Upper lobe of right lung (tissue), 1 donor: Measurements from ENCODE around the gene UBAC2. TPM values are rescaled to one million over a fixed set of nuclear protein-coding genes. Genes with fewer than 3 reads are reported as not detected.

Experiments
- ATAC-seq: fragments of 200-7000 bp; cut with Tn5 transposase; one replicate; pipeline ENCODE4 v1.9.1; 2020; ENCODE audit warnings: mild to moderate bottlenecking, moderate library complexity
- DNase-seq: peaks from one replicate; pipeline ENCODE4 v3.0.0-alpha.2; 2020
- H3K27ac ChIP-seq: fragments of 200-600 bp; one replicate; pipeline ENCODE4 v1.8.0; 2022
- H3K27me3 ChIP-seq: fragments of 200-600 bp; one replicate; pipeline ENCODE4 v1.8.0; 2022; ENCODE audit warnings: mild to moderate bottlenecking
- H3K36me3 ChIP-seq: fragments of 200-600 bp; one replicate; pipeline ENCODE4 v1.8.0; 2022
- H3K4me1 ChIP-seq: fragments of 200-600 bp; one replicate; pipeline ENCODE4 v1.8.0; 2022
- H3K4me3 ChIP-seq: fragments of 200-600 bp; one replicate; pipeline ENCODE4 v1.8.0; 2022; ENCODE audit warnings: mild to moderate bottlenecking
- H3K9me3 ChIP-seq: fragments of 200-600 bp; one replicate; pipeline ENCODE4 v1.8.0; 2022
- CTCF ChIP-seq: fragments of 200-600 bp; IDR thresholded peaks from one replicate; pipeline ENCODE4 v1.8.0; 2022; ENCODE audit warnings: antibody characterized with exemption
- intact Hi-C: fragments of 100-400 bp; cut with DNase I; formaldehyde crosslinking; loops from one replicate; pipeline ENCODE4 v1.11.0; 2022
- total RNA-seq: library from RNA; stranded (reverse); fragmentation: NEBNext Ultra II Directional; extraction: Animal tissue kit (Norgen Biotek cat#: 25700); gene quantifications from one replicate; pipeline ENCODE4 v1.2.1, GENCODE V29; 2021
- donor health status: DM: no; HTN: yes; CAD: no; lungs with severe emphysema.

The UBAC2 gene
- total RNA-seq, 1 donor from 2014 or later, result 50.2 TPM

DNA sequence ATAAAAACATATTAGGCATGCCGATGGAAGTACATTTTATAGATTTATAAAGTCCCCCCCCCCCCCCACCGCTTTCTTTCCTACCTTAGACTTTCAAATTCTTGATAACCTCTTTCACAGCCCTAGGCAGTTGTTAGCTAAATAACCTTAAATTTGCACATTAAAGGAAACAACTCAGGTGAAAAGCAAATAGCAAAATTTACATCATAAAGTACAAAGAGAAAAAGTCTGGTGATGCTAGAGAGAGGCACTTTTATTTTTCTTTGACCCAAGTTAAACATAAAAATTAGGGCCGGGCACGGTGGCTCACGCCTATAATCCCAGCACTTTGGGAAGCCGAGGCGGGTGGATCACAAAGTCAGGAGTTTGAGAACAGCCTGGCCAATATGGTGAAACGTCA is 15.0 kb upstream of the UBAC2 start:
- DNase-seq (no peak), ATAC-seq (no peak)
- no peak for TF ChIP-seq CTCF
- Histone ChIP-seq H3K4me3 (no peak overlapping the region), H3K4me1 (no peaks in the 10 kb centered on the region), H3K36me3 (no peaks in the 10 kb centered on the region), H3K9me3 (no peaks in the 10 kb centered on the region), H3K27ac (no peak overlapping the region), H3K27me3 (no peaks in the 10 kb centered on the region)
- intact Hi-C loops, result no loop called here

- H3K4me3 ChIP-seq, result no peak overlapping the region
- DNase-seq (no peak), ATAC-seq (no peak)
- no peak for TF ChIP-seq CTCF
- no peaks in the 10 kb centered on the region for H3K36me3 ChIP-seq
- H3K4me1 ChIP-seq, result peaks cover 8% of the 10 kb centered on the region
- intact Hi-C loops, result no loop called here
- H3K27me3 ChIP-seq, result no peaks in the 10 kb centered on the region
- no peaks in the 10 kb centered on the region for H3K9me3 ChIP-seq
- H3K27ac ChIP-seq, result no peak overlapping the region
These were observed 10.3 kb upstream of the UBAC2 start for GRCh38 chr13:99190147-99190985.

DNA sequence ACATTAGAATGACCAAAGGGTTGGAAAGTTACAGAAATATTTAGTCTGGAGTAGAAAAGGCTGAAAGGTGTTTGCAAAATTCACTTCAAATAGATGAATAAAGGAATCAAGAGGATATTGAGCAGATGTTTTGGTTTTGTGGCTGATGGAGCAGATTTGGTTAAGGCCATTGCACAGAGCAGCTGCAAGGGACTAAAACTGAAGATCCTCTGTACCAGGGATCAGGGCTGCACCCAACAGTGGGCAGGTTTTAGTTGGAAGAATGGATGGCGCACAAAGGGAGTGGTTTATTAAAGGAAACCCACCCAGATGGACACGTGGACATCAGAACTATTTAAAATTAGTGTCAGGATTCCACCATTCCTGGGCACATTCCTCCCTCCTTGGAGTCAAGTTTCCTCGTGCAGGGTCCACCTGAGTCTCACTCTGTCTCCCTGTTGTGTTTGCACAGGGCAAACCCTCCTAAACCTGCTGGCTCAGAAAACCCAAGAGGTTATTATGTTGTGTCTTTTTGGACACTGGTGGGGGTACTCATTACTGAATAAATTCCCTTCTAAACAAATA is 9.2 kb upstream of the UBAC2 start:
- Histone ChIP-seq H3K36me3 (no peaks in the 10 kb centered on the region), H3K4me3 (no peak overlapping the region), H3K27ac (no peak overlapping the region), H3K27me3 (no peaks in the 10 kb centered on the region), H3K9me3 (no peaks in the 10 kb centered on the region), H3K4me1 (peaks cover 8% of the 10 kb centered on the region)
- intact Hi-C loops, result no loop called here
- ATAC-seq, result no peak
- TF ChIP-seq CTCF, result no peak
- no peak for DNase-seq

DNA sequence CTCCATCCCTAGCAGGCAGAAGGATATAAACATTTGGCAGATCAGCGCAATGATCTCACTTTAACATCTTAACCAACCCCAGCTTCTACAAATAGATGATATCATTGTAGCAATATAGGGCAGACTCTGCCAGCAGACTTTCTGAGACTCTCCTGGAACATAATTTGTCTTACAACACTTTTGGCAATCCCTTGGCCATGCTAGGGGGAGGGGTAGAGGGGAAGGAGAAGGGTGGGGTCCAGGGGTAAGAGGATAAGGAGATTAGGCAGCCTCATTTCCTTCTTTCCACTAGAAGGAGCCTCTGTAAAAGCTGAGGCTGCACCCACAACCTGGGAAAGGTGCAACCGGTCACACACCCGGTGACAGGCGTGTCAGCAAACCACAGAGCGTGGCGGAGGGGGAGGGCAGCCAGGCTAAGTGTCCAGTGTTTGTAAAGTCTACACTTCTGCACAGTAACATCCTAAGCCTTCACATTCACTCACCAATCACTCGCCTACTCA is 8.7 kb upstream of the UBAC2 start:
- intact Hi-C loops, result no loop called here
- H3K27ac ChIP-seq, result no peak overlapping the region

GRCh38 chr13:99192480-99192879 is 8.2 kb upstream of the UBAC2 start:
- ATAC-seq (no peak), DNase-seq (no peak)
- Histone ChIP-seq H3K4me3 (no peak overlapping the region), H3K27ac (no peak overlapping the region), H3K9me3 (no peaks in the 10 kb centered on the region), H3K27me3 (no peaks in the 10 kb centered on the region), H3K4me1 (peaks cover 8% of the 10 kb centered on the region), H3K36me3 (no peaks in the 10 kb centered on the region)
- no peak for TF ChIP-seq CTCF
- intact Hi-C loops, result no loop called here

More for the DNA sequence above, 8.7 kb upstream of the UBAC2 start:
- H3K9me3 ChIP-seq, result no peaks in the 10 kb centered on the region
- ATAC-seq, result peak; percentile 80
- no peak overlapping the region for H3K4me3 ChIP-seq
- no peak for TF ChIP-seq CTCF
- H3K27me3 ChIP-seq, result no peaks in the 10 kb centered on the region
- no peak for DNase-seq
- H3K4me1 ChIP-seq, result peaks cover 8% of the 10 kb centered on the region
- H3K36me3 ChIP-seq, result no peaks in the 10 kb centered on the region
